Gastroesophageal sphincter (tissue), 4 donors: ENCODE measurements around the gene TBC1D5. TPM values are rescaled to one million over a fixed set of nuclear protein-coding genes. Genes with fewer than 3 reads are reported as not detected.

Experiments
- ATAC-seq: fragments of 150-250 bp; one replicate; pipeline ENCODE4 v1.9.1; 2016; ENCODE audit warnings: mild to moderate bottlenecking, moderate library complexity
- H3K27ac ChIP-seq, 4 donors: fragments of 200-600 bp; sonication (generic) in 3 of 4; 1 replicate in 3 of 4; 2 replicates in 1 of 4; pipeline ENCODE4 v1.5.1; 2016 to 2019
- H3K27me3 ChIP-seq: fragments of 200-600 bp; sonication (generic); one replicate; pipeline ENCODE4 v1.5.1; 2019
- H3K36me3 ChIP-seq, 2 donors: fragments of 200-600 bp; sonication (generic); one replicate each; pipeline ENCODE4 v1.5.1; 2019; ENCODE audit warnings: control low read depth in 1 of 2
- H3K4me1 ChIP-seq, 3 donors: fragments of 200-600 bp; sonication (generic); 1 replicate in 2 of 3; 2 replicates in 1 of 3; pipeline ENCODE4 v1.5.1; 2016 to 2019; ENCODE audit warnings: control low read depth in 2 of 3
- H3K4me3 ChIP-seq, 2 donors: fragments of 200-600 bp; sonication (generic); one replicate each; pipeline ENCODE4 v1.5.1; 2019; ENCODE audit warnings: mild to moderate bottlenecking in 1 of 2, moderate library complexity in 1 of 2
- H3K9me3 ChIP-seq, 3 donors: fragments of 200-600 bp; sonication (generic); one replicate each; pipeline ENCODE4 v1.5.1; 2017 to 2019; ENCODE audit warnings: control low read depth in 2 of 3
- CTCF ChIP-seq, 4 experiments: fragments of 200-600 bp in 2 of 4; fragments of 450-650 bp in 2 of 4; sonication (generic) in 1 of 4; IDR thresholded peaks; one replicate each; pipeline ENCODE4 v1.5.1; 2017 to 2019; ENCODE audit warnings: antibody characterized with exemption in 4 of 4, mild to moderate bottlenecking in 2 of 4, moderate library complexity in 2 of 4
- EP300 ChIP-seq: sonication (generic); formaldehyde crosslinking; IDR thresholded peaks from one replicate; pipeline ENCODE4 v1.6.1; 2017; ENCODE audit warnings: antibody characterized with exemption, mild to moderate bottlenecking
- POLR2A ChIP-seq, 2 donors: fragments of 450-650 bp; IDR thresholded peaks; one replicate each; pipeline ENCODE4 v1.6.1; 2017; ENCODE audit warnings: antibody characterized with exemption in 2 of 2, mild to moderate bottlenecking in 2 of 2, moderate library complexity in 1 of 2
- POLR2AphosphoS5 ChIP-seq: sonication (generic); formaldehyde crosslinking; IDR thresholded peaks from one replicate; pipeline ENCODE4 v1.6.1; 2017; ENCODE audit warnings: antibody characterized with exemption
- WGBS, 2 donors: methylation state at CpG; one replicate each; pipeline ENCODE4 v1.1.5; 2018; ENCODE audit warnings: low coverage in 1 of 2; 5-methylcytosine and 5-hydroxymethylcytosine counted together
- total RNA-seq, 4 donors: library from RNA; depleted of rRNA; stranded (reverse); fragments of >200 nt; gene quantifications; one replicate each; pipeline ENCODE4 v1.1.0, GENCODE V29; 2016

The TBC1D5 gene
- total RNA-seq, 4 donors from 2014 or later, result 59.5 to 66.6 (median 61.6) TPM

DNA sequence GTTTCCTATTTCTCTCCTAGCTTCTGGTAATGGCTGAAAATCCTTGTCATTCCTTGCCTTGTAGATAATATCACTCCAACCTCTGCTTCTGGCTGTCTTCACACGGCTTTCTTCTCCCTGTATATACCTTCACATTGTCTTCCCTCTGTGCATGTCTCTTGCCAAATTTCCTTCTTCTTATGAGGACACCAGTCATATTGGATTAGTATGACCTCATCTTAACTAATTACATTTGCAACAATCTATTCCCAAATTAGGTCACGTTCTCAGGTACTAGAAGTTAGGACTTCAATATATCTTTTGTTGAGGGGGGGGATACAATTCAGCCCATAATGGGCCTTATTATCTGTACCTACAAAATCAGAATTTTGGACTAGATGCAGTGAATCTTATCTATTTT lies 440.3 kb downstream of the TBC1D5 start:
- peaks cover 0 to 6% of the 10 kb centered on the region in 2 donors for H3K36me3 ChIP-seq
- no peaks in the 10 kb centered on the region for H3K9me3 ChIP-seq
- no peak for ATAC-seq
- TF ChIP-seq POLR2A (IDR thresholded peaks at IDR 0.05) (no peak), POLR2AphosphoS5 (no peak), CTCF (IDR thresholded peaks at IDR 0.05) (no peak), EP300 (no peak)
- no peak overlapping the region for H3K27ac ChIP-seq
- H3K27me3 ChIP-seq, result no peaks in the 10 kb centered on the region
- no peak overlapping the region for H3K4me3 ChIP-seq
- WGBS, 2 donors, result 80 to 100% methylated on average over 2 of the region's 2 CpGs
- peaks cover 0 to 7% (median 0%) of the 10 kb centered on the region in 3 donors for H3K4me1 ChIP-seq

GRCh38 chr3:17301271-17301670 lies 441.2 kb downstream of the TBC1D5 start:
- no peak overlapping the region for H3K4me3 ChIP-seq
- peaks cover 0 to 7% (median 0%) of the 10 kb centered on the region in 3 donors for H3K4me1 ChIP-seq
- H3K27ac ChIP-seq, result no peak overlapping the region
- 14 to 67% methylated on average over 1 to 2 of the region's 2 CpGs for WGBS, 2 donors
- no peaks in the 10 kb centered on the region for H3K9me3 ChIP-seq
- no peaks in the 10 kb centered on the region for H3K27me3 ChIP-seq
- H3K36me3 ChIP-seq, result peaks cover 0 to 3% of the 10 kb centered on the region in 2 donors
- no peak for ATAC-seq
- no peak for TF ChIP-seq POLR2A (IDR thresholded peaks at IDR 0.05)

- Histone ChIP-seq H3K27ac (no peak overlapping the region), H3K36me3 (peaks cover 0 to 3% of the 10 kb centered on the region in 2 donors)
Observed at GRCh38 chr3:17300441-17300840, 442.0 kb downstream of the TBC1D5 start.

DNA sequence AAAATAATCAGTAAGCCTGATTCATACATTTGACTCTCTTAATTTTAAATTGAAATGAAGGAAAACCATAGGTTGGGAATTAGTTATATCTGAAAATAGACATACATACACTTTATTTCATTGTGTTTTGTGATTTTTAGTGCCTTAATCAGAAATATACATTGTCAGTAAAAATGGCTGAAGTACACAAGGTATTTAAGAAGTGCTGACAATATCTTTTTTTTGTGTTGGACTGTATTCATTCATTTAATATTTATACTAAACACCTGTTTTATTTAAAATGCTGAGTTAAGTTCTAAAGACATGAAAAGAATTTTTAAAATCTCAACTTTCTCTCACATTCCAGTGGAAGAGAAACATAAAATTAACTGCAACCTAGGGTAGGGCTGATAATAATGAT lies 444.4 kb downstream of the TBC1D5 start:
- no peak for TF ChIP-seq EP300
- TF ChIP-seq POLR2A (IDR thresholded peaks at IDR 0.05), result no peak
- no peak for TF ChIP-seq CTCF (IDR thresholded peaks at IDR 0.05)
- no peak for TF ChIP-seq POLR2AphosphoS5
- Histone ChIP-seq H3K4me1 (peaks cover 0 to 7% (median 0%) of the 10 kb centered on the region in 3 donors), H3K9me3 (no peaks in the 10 kb centered on the region), H3K27ac (no peak overlapping the region), H3K4me3 (no peak overlapping the region), H3K27me3 (no peaks in the 10 kb centered on the region), H3K36me3 (peaks cover 0 to 3% of the 10 kb centered on the region in 2 donors)
- no peak for ATAC-seq

More at GRCh38 chr3:17300441-17300840, 442.0 kb downstream of the TBC1D5 start:
- H3K4me1 ChIP-seq, result peaks cover 0 to 7% (median 0%) of the 10 kb centered on the region in 3 donors
- WGBS, 2 donors, result 81 to 93% methylated on average over 4 of the region's 4 CpGs
- H3K27me3 ChIP-seq, result no peaks in the 10 kb centered on the region
- H3K9me3 ChIP-seq, result no peaks in the 10 kb centered on the region
- ATAC-seq, result no peak
- TF ChIP-seq POLR2A (IDR thresholded peaks at IDR 0.05) (no peak), CTCF (IDR thresholded peaks at IDR 0.05) (no peak), POLR2AphosphoS5 (no peak), EP300 (no peak)
- no peak overlapping the region for H3K4me3 ChIP-seq

- ATAC-seq, result no peak
- H3K36me3 ChIP-seq, result peaks cover 0 to 13% of the 10 kb centered on the region in 2 donors
- TF ChIP-seq POLR2A (IDR thresholded peaks at IDR 0.05) (no peak), POLR2AphosphoS5 (no peak), CTCF (IDR thresholded peaks at IDR 0.05) (no peak), EP300 (no peak)
- H3K27ac ChIP-seq, result no peak overlapping the region
- H3K4me1 ChIP-seq, result no peaks in the 10 kb centered on the region
- H3K4me3 ChIP-seq, result no peak overlapping the region
- no peaks in the 10 kb centered on the region for H3K27me3 ChIP-seq
- H3K9me3 ChIP-seq, result no peaks in the 10 kb centered on the region
Observed at GRCh38 chr3:17292556-17292955, 449.9 kb downstream of the TBC1D5 start.
